Measurements from ENCODE around the gene CITED4.
A peak's percentile ranks its signal among the peaks of the same experiment; 100 is the strongest.
"Not testable (repeated sequence)": the region's sequence is repeated elsewhere in the genome, so short reads cannot be mapped to it uniquely, and the experiment has no call there.

The CITED4 gene, protein sequence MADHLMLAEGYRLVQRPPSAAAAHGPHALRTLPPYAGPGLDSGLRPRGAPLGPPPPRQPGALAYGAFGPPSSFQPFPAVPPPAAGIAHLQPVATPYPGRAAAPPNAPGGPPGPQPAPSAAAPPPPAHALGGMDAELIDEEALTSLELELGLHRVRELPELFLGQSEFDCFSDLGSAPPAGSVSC

DNA sequence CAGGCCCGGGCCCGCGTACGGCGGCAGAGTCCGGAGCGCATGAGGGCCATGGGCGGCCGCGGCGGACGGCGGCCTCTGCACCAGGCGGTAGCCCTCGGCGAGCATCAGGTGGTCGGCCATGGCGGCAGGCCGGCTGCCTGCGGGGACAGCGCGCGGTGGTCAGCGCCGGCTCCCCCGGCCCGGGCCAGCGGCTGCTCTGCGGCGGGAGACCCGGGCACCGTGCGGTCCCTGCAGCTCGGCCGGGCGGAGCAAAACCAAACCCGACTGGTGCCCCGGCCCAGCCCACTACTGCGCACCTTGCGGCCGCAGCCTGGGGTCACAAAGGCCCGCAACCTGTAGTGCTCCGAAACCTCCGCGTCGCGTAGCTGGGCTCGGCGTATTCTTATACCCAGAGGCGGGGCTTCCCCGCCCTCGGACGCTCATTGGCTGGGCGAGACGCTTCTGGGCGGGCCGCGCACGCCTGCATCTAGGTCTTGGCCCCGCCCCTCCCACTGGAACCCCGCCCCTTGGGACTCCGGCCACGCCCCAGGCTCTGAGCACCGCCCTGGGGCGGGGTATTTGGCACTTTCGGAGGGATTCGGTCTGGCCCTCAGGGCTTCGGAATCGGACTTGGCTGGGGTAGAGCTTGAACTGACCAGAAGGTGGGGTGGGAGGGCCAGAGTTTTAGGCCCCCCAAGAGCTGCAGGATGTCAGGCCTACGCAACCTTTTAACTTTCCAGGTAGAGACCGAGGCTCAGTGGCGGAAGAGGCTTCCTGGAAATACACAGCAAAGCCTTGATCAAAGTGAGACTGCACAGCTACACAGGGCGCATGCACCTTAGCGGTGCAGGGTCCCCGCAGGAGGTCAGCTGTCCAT is at the start of gene CITED4:
TSS of gene CITED4 (minus strand) at position 356 of the 856 bp plus-strand sequence. CDS start at position 120, 236 bp downstream.
- DNase-seq: peak; percentile 13

DNA sequence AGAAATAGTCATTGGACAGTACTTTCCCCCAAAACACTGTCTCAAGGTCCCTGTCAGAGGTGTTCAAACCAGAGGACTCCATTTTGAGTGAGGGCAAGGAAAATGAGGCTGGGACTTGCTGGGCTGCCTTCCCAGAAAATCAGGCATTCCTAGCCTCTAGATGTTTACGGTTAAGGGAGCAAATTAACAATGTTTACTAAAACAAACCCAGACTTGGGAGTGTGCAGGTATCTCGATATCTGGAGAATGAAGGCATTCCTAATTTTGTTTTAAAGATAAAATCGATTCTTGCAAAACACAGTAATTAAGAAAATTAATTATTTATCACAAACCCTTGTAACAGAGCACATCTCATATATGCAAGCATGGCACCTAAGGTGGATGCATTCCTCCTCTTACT is 48.9 kb upstream of the CITED4 start:
- no peak for DNase-seq

DNA sequence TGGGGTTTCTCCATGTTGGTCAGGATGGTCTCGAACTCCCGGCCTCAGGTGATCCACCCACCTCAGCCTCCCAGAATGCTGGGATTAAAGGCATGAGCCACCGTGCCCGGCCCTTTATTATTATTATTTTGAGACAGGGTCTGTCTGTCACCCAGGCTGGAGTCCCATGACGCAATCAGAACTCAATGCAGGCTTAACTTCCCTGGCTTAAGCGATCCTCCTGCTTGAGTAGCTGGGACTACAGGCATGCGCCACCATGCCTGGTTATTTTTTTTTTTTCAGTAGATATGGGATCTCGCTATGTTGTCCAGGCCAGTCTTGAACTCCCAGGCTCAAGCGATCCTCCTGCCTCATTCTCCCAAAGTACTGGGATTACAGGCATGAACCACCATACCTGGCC is 47.1 kb upstream of the CITED4 start:
- no peak for DNase-seq

DNA sequence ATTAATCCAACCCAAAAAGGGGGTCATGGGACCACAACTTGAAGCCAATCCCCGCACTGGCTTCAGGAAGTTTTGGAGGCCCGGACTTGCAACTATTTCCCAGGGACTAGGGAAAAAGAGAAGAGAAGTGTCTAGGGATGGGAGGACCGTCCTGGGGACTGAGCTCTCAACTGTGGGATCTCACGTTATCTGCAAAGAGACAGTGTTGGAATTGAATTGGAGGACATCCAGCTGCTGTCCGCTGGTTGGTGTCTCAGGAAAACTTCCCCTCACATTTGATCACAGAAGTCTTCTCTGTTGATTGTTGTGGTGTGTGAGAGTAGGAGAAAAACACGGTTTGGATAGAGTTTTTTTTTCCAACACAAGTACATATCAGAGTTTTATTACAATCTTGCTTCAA is 46.2 kb upstream of the CITED4 start:
- DNase-seq: no peak

DNA sequence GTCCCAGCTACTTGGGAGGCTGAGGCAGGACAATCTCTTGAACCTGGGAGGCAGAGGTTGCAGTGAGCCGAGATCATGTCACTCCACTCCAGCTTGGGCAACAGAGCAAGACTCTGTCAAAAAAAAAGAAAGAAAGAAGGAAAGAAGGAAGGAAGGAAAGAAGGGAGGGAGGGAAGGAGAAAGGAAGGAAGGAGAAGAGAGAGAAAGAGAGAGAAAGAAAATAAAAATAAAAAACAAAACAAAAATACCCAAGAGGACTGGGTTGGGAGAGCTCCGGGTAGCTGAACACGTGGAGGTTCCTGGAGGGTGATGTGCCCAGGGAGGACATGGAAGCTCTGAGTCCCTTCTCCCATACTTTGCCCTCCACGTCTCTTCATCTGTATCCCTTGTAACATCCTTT is 45.7 kb upstream of the CITED4 start:
- no peak for DNase-seq

DNA sequence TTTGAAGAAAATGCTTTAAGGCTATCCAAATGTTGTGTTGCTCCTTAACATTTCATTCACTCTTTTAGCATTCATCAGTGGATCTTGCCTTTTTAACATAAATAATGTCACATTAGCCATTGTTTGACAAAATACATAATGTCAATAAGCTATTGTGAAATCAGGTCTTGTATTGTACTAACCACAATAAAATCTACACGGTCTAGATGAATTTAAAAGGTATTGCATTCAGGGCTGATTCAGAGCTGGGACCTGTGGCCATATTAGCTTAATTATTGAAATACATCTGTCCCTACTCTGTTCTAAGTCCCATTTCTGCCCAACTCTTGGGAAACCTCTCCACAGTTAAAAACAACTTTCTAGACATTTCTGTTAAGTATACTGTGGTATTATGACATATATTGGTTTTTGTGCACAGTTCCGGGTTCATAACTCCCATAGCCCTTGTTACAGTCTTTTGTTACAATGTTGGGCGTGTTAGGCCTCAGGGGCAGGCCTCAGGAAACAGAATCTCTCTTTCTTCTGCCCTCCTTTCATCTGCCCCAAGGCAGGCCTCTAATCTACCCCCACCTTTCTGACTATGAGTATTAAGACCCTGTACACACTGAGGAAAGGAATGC is 44.7 kb upstream of the CITED4 start:
- DNase-seq: no peak

DNA sequence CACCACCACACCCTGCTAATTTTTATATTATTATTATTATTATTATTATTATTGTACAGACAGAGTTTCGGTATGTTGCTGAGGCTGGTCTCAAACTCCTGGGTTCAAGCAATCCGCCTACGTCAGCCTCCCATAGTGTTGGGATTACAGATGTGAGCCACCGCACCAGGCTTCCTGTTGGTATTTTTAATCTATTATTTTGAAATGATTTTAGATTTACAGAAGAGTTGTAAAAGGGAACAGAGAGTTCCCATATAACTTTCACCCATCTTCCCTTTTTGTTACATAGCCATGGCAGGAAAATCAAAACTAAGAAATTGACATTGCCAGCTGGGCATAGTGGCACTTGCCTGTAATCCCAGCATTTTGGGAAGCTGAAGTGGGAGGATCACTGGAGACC is 42.9 kb upstream of the CITED4 start:
- DNase-seq: no peak

DNA sequence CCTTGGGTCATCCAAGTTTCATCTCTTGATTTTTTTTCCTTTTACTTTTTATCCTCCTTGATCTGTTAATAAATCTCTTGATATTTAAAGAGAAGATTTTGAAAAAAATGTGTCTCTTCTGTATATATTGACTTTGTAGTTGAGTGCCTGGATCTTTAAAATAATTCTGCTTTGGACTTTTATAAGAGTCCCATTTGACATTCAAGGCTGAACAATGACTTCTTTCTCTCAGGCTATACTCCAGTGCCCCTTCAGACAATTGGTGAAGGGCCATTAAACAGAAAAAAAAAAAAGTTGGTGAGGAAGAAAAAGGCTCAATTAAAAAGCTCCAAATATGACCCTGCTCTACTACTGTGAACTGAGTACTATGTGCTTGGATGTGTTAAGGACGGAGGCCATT is 40.9 kb upstream of the CITED4 start:
- DNase-seq: no peak

DNA sequence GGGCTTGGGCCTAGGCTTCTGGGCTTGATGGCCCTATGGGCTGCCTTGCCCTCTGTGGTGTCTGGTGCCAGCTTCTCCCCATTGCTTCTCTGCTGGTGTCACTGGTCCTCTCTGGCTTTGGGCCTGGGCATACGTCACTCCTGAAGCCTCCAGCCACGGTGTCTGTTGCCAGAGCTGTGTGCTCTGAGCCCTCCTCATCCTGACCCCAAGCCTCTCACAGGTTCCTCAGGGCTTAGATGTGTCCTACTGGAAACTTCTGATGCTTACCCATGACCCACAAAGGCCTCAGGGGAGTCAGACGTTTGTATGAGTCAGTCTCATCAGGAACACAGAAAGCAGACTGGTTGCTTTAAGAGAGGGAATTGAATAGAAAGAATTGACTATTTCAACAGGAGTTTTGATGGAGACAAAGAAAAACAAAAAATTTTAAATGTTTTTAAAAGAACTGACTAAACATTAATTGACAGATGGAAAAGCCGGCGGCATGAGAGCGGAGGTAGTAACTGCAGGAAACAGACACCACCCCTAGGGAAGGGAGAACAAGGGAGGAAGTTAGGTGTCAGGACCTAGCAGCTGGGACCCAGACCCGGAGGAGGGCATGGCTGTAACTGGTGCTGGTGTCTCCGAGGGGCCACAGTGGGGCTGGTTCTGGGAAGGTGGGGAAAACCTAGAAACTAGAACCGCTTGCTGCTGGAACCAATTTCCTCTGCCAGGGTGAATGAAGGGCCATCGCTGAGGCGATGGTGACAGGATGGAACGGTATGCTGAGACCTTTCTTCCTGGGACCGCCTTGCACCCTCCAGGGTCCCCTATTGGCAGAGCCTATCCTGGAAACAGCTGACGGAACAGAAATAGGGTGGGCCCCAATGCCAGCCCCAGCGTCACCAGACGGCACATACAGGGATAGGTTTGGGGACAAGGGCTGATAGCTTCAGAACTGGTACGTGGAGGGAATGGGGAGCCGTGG is 40.0 kb upstream of the CITED4 start:
- DNase-seq: no peak

DNA sequence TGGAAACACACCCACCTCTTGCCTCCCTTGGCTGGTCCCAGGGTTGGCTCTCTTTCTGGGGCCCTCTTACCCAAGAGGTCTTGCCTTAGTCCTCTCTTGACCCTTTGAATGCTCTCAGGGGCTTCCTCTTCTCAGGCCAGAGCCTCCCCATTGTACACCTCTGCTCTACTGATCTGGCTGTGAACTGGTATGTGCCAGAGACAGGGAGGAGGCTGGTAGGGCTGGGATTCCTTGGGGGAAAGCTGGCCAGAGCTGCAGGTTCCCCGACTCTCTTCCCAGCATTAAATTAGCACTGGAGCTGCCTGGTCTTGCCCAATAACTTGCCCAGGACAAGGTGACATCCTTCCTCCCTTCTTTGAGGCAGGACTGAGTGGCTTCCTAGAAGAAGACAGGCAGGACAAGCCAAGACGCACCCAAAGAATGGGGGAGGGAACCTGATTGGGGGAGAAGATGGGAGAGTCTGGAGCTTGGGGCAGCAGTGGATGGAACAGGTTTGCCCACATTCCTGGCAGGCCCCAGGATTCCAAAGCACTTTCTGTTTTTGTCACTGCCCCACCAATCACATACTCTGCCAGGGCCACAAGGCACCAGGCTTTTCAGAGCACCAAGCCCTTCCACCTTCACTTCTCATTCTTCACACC is 37.2 kb upstream of the CITED4 start:
- no peak for DNase-seq

DNA sequence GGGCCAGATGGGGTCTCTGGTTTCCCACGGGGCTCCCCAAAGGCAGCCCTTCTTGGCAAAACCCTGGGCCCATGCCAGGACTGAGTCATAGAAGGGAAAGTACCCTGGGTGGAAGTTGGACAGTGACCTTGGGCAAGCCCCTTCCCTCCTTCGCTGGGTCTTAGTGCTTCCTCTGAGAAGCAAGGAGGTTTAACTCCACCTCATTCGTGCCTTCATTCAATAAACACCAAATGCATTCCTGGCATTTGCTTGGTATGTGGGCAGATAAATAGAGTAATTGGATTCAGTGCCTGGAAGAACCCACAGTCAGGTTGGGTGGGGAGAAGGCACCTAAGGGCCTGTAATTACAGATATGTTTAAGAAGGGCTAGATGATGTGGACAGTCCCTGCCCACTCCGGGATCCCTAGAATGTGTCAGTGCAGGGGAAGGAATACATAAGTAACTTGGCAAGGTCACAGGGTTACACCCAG is 36.3 kb upstream of the CITED4 start:
- DNase-seq: no peak

DNA sequence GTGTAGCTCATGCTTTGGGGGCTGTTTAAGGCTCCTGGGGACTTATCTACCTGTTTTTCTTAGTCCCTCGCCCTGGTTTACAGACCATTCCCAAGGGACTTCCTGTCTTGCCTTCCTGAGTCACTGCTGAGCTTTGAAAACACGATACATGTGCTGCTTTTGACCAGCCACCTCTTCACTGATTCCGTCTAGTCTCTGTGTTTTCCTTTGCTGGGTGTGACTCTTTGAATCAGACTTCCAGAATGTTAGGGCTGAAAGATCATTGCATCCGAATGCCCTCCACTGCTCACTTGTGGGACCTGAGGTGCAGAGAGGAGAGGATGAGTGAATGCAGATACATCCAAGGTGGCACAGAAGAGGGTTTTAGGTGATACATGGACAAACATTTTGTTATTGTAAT is 35.4 kb upstream of the CITED4 start:
- no peak for DNase-seq

DNA sequence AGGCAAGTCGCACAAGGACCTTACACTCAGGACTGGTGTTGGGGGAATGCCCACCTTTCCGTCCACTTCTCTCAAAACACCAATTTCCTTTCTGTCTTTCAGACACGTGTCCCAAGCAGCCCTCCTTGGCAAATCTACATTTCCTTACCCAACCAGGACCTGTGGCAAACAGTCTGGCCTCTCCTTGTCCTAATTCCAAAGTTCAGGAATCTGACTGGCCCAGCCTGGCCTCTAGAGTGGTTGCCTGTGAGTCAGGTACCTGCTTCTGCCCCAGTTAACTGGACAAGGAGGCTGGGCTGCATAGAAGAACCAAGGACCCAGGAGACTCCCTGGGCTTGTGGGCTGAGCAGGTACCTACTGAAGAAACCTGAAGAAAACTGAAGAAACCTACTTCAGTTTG is 34.3 kb upstream of the CITED4 start:
- no peak for DNase-seq

DNA sequence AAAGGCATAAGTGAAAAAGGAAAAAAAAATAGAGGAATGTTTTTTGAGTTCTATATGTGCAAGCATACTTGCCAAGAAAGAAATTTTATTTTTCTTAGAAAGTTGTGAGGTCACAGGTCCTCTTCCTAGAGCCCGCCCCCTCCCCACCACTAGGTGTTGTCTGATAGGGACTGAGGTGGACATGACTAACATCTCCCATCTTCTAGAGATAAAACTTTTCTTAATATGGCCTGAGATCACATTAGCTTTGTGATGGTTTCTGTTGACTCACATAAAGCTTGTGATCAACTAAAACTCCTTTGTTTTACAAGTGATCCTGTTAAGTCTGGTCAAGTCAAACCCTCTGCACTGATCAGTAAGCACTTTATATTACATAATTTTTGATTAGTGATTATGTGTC is 33.4 kb upstream of the CITED4 start:
- DNase-seq: no peak

DNA sequence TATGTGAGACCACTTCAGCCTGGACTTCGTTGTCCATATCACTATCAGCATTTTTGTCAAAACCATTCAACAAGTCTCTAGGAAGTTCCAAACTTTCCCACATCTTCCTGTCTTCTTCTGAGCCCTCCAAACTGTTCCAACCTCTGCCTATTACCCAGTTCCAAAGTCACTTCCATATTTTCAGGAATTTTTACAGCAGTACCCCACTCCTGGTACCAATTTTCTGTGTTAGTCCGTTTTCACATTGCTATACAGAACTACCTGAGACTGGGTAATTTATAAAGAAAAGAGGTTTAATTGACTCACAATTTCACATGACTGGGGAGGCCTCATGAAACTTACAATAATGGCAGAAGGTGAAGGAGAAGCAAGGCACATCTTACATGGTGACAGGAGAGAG is 32.7 kb upstream of the CITED4 start:
- not testable (repeated sequence) for DNase-seq

DNA sequence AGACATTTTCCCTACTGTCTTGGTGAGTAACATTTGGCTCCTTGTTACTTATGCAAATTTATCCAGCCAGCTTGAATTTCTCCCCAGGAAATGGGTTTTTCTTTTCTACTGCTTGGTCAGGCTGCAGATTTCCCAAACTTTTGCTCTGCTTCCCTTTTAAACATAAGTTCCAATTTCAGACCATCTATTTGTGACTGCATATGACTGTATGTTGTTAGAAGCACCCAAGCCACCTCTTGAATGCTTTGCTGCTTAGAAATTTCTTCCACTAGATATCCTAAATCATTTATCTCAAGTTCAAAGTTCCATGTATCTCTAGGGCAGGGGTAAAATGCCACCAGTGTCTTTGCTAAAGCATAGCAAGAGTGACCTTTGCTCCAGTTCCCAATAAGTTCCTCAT is 32.3 kb upstream of the CITED4 start:
- DNase-seq: no peak

DNA sequence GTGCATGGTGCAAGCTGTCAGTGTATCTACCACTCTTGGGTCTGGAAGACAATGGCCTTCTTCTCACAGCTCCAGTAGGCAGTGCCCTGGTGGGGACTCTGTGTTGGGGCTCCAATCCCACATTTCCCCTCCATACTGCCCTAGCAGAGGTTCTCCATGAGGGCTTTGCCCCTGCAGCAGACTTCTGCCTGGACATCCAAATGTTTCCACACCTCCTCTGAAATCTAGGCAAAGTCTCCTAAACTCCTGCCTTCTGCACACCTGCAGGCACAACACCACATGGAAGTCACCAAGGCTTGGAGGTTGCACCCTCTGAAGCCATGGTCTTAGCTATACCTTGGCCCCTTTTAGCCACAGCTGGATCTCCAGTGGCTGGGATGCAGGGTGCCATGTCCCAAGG is 31.8 kb upstream of the CITED4 start:
- DNase-seq: no peak

DNA sequence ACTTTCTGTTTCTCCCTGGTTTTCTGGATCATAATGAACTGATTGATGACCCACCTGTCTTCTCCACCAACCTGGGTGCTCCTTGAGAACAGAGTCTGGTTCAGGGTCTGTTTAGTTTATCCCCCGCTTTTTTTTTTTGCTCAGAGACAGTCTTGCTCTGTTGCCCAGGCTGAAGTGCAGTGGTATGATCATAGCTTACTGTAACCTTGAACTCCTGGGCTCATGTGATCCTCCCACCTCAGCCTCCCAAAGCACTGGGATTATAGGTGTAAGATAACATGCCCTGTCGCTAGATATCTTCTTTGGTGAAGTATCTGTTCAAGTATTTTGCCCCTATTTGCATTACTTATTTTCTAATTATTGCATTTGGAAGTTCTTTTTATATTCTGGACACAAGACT is 30.2 kb upstream of the CITED4 start:
- DNase-seq: no peak

DNA sequence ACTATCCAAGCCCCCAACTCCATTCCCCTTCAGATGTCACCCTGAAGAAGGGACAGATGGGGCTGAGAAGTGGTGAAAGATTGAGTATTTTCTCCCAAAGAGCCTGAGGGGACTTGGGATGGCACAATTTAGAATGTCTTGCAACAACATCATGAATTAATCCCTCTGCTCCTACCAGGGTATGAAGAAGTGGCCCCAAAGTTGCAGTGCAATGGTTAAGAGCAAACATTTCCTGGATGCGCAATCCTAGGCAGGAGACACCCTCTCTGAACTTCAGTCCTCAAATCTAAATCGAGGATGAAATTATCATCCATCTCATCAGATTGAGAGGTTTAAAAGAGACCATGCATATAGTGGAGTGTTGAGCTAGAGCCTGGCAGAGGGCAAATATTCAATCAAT is 28.6 kb upstream of the CITED4 start:
- DNase-seq: peak; percentile 52

DNA sequence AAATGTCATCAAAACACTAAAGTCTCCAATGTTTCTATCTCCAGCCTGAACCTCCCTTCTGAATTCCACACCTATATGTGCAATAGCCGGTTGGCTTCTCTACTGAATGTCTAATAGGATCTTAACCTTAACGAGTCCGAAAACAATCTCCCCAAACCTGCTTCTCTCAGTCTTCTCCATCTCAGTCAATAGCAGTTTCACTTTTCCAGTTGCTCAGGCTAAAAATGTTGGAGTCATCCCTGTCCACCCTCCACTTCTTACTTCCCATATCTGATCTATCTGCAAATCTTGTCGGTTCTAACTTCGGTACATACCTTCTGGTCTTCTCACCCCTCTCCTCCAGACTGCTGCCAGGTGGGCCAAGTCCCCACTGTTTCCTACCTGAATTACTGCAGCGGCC is 25.5 kb upstream of the CITED4 start:
- DNase-seq: no peak

DNA sequence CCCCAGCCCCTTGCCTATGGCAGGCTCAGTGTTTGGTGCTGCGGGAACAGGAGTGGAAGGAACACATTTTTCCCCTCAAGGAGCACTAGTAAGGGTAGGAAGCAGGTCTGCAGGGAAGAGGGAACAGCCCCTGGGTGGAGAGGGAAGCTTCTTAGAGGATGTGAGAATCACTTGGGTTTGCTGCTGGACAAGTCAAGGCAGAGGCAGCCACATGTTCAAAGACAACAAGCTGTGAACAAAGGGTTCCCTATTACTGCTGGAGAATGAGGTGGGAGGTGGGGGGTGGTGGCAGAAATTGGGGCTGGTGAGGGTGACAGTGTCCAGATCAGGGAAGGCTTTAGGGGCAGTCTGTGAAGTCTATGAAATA is 24.8 kb upstream of the CITED4 start:
- no peak for DNase-seq

DNA sequence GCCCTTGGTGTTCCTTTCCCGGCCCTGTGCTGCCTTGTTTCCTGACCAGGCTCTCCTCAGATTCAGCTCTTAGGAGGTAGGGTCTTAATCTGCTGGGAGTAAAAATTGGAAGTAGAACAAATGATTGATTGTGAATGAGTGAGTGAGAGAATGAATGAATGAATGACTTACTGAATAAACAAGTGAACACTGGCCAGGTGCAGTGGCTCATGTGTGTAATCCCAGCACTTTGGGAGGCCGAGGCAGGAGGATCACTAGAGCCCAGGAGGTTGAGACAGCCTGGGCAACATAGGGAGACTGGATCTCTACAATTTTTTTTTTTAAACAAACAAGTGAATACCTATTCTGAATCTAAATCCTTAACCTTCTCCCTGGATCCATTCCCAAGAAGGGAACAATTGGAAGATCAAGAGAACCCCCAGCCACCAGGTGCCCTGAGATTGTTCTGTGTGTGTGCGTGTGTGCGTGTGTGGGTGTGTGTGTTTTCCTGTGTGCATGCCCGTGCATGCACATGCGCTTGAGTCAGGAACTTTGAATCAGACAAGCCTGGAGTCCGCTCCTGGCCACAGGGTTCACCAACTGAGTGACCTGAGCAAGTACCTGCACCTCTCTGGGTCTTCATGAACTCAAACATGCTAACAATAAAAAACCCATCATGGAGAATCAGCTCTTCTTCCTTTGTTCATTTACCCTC is 24.3 kb upstream of the CITED4 start:
- DNase-seq: no peak
